DMS114 treated with DMSO at 0.1 percent for 48 hours (cell line): Measurements from ENCODE around the gene SH2D7.

Experiments
- DNase-seq: peaks from one replicate; lab custom pipeline; 2025; ENCODE audit not compliant: unreplicated experiment; lab: John Stamatoyannopoulos, UW

SH2D7 gene

GRCh38 chr15:78077871-78078210 is 14.5 kb upstream of the SH2D7 start:
- DNase-seq = peak; percentile 52

GRCh38 chr15:78079298-78080087 is 12.9 kb upstream of the SH2D7 start:
- DNase-seq = no peak

- no peak for DNase-seq
Observed at GRCh38 chr15:78080088-78080460, 12.3 kb upstream of the SH2D7 start.

- DNase-seq = no peak
Observed at GRCh38 chr15:78082106-78082742, 10.1 kb upstream of the SH2D7 start.

GRCh38 chr15:78082743-78083110 is 9.6 kb upstream of the SH2D7 start:
- DNase-seq = no peak

GRCh38 chr15:78083186-78083585 is 9.2 kb upstream of the SH2D7 start:
- DNase-seq = no peak

- no peak for DNase-seq
Observed at GRCh38 chr15:78083687-78084448, 8.5 kb upstream of the SH2D7 start.

GRCh38 chr15:78084449-78084750 is 8.0 kb upstream of the SH2D7 start:
- no peak for DNase-seq

GRCh38 chr15:78085928-78086327 is 6.4 kb upstream of the SH2D7 start:
- no peak for DNase-seq

GRCh38 chr15:78087951-78088772 is 4.2 kb upstream of the SH2D7 start:
- no peak for DNase-seq

GRCh38 chr15:78088773-78089080 is 3.6 kb upstream of the SH2D7 start:
- DNase-seq = no peak

- no peak for DNase-seq
Observed at GRCh38 chr15:78090422-78091063, 1.8 kb upstream of the SH2D7 start.

GRCh38 chr15:78093242-78094020 is 1.1 kb downstream of the SH2D7 start:
- no peak for DNase-seq

- DNase-seq = no peak
Observed at GRCh38 chr15:78097667-78098066, 5.3 kb downstream of the SH2D7 start.

GRCh38 chr15:78098131-78098755 is 5.9 kb downstream of the SH2D7 start:
- DNase-seq = no peak

GRCh38 chr15:78100886-78101285 is 8.5 kb downstream of the SH2D7 start:
- no peak for DNase-seq

GRCh38 chr15:78101423-78102105 is 9.2 kb downstream of the SH2D7 start:
- no peak for DNase-seq

- DNase-seq = no peak
Observed at GRCh38 chr15:78102211-78102610, 9.8 kb downstream of the SH2D7 start.

GRCh38 chr15:78102741-78103140 is 10.4 kb downstream of the SH2D7 start:
- DNase-seq = no peak
